Hepatocyte (in vitro differentiated cells): ENCODE measurements around the gene CRACR2B. TPM values are rescaled to one million over a fixed set of nuclear protein-coding genes. Genes with fewer than 3 reads are reported as not detected.

Experiments
- DNase-seq: peaks from one replicate; pipeline ENCODE4 v3.0.0-alpha.2; 2016; ENCODE audit warnings: low spot score
- H2AFZ ChIP-seq: fragments of 200-600 bp; sonication (generic); 2 replicates; pipeline ENCODE4 v1.6.0; 2016; ENCODE audit warnings: antibody characterized with exemption, mild to moderate bottlenecking
- H3K27ac ChIP-seq: fragments of 200-600 bp; sonication (generic); 2 replicates; pipeline ENCODE4 v1.5.1; 2016; ENCODE audit warnings: mild to moderate bottlenecking
- H3K27me3 ChIP-seq: fragments of 200-600 bp; sonication (generic); 2 replicates; pipeline ENCODE4 v1.6.1; 2016
- H3K36me3 ChIP-seq: fragments of 200-600 bp; sonication (generic); replicated peaks from 2 replicates; pipeline ENCODE4 v1.5.1; 2016; ENCODE audit warnings: low read depth; ENCODE audit not compliant: insufficient read depth
- H3K4me1 ChIP-seq: fragments of 200-600 bp; sonication (generic); 2 replicates; pipeline ENCODE4 v1.5.1; 2016; ENCODE audit warnings: mild to moderate bottlenecking, moderate library complexity; ENCODE audit not compliant: insufficient read depth
- H3K4me2 ChIP-seq: fragments of 200-600 bp; sonication (generic); 2 replicates; pipeline ENCODE4 v1.6.0; 2016
- H3K4me3 ChIP-seq: fragments of 200-600 bp; sonication (generic); 2 replicates; pipeline ENCODE4 v1.5.1; 2016; ENCODE audit warnings: mild to moderate bottlenecking
- H3K79me2 ChIP-seq: fragments of 200-600 bp; sonication (generic); 2 replicates; pipeline ENCODE4 v1.6.0; 2017; ENCODE audit warnings: mild to moderate bottlenecking
- H3K9me2 ChIP-seq: fragments of 200-600 bp; sonication (generic); replicated peaks from 2 replicates; pipeline ENCODE4 v1.6.0; 2017; ENCODE audit warnings: mild to moderate bottlenecking; ENCODE audit not compliant: insufficient read depth
- H3K9me3 ChIP-seq: fragments of 200-600 bp; sonication (generic); 2 replicates; pipeline ENCODE4 v1.5.1; 2016; ENCODE audit warnings: low read depth, mild to moderate bottlenecking
- H4K20me1 ChIP-seq: fragments of 200-600 bp; sonication (generic); 2 replicates; pipeline ENCODE4 v1.6.0; 2016; ENCODE audit warnings: mild to moderate bottlenecking; ENCODE audit not compliant: insufficient read depth, poor library complexity, severe bottlenecking
- CTCF ChIP-seq: fragments of 200-600 bp; sonication (generic); IDR thresholded peaks from 2 replicates; pipeline ENCODE4 v1.5.1; 2016; ENCODE audit warnings: antibody characterized with exemption, mild to moderate bottlenecking; ENCODE audit not compliant: poor library complexity
- EZH2 ChIP-seq: fragments of 200-600 bp; sonication (generic); IDR thresholded peaks from 2 replicates; pipeline ENCODE4 v1.6.1; 2016; ENCODE audit warnings: antibody characterized with exemption, mild to moderate bottlenecking, borderline replicate concordance
- EZH2phosphoT487 ChIP-seq: fragments of 200-600 bp; sonication (generic); IDR thresholded peaks from one replicate; pipeline ENCODE4 v1.6.1; 2018; ENCODE audit warnings: antibody characterized with exemption, mild to moderate bottlenecking, low read depth, moderate library complexity; ENCODE audit not compliant: unreplicated experiment, severe bottlenecking
- WGBS: methylation state at CpG from one replicate; pipeline ENCODE4 v1.1.6; 2016; ENCODE audit warnings: low lambda C conversion rate; ENCODE audit errors: missing lambda C conversion rate; 5-methylcytosine and 5-hydroxymethylcytosine counted together
- polyA plus RNA-seq: library from polyadenylated mRNA; unstranded; fragments of >200 nt; fragmentation: Nextera tagmentation; extraction: Ambion mirVana; gene quantifications from 2 replicates; pipeline ENCODE4 v1.2.1, GENCODE V29; 2016
- total RNA-seq: library from RNA; depleted of rRNA; stranded (reverse); fragments of >200 nt; gene quantifications from 2 replicates; pipeline ENCODE4 v1.2.3, GENCODE V29; 2014

Gene CRACR2B
- total and polyA plus RNA-seq, 2 experiments from 2014 or later: 9.7 to 33.2 TPM

- no peak for TF ChIP-seq EZH2
- TF ChIP-seq EZH2phosphoT487: no peak
- no peak for TF ChIP-seq CTCF
- Histone ChIP-seq H4K20me1 (no peaks in the 10 kb centered on the region), H3K27me3 (no peaks in the 10 kb centered on the region), H2AFZ (no peak overlapping the region), H3K4me3 (no peak overlapping the region), H3K36me3 (no peaks in the 10 kb centered on the region), H3K4me2 (no peak overlapping the region), H3K9me3 (no peaks in the 10 kb centered on the region), H3K9me2 (no peaks in the 10 kb centered on the region), H3K4me1 (peaks cover 26% of the 10 kb centered on the region), H3K27ac (no peak overlapping the region), H3K79me2 (peaks cover 9% of the 10 kb centered on the region)
- no peak for DNase-seq
- 96% methylated on average over 23 of the region's 32 CpGs for WGBS
Measured at GRCh38 chr11:799641-800316, 27.9 kb upstream of the CRACR2B start.

DNA sequence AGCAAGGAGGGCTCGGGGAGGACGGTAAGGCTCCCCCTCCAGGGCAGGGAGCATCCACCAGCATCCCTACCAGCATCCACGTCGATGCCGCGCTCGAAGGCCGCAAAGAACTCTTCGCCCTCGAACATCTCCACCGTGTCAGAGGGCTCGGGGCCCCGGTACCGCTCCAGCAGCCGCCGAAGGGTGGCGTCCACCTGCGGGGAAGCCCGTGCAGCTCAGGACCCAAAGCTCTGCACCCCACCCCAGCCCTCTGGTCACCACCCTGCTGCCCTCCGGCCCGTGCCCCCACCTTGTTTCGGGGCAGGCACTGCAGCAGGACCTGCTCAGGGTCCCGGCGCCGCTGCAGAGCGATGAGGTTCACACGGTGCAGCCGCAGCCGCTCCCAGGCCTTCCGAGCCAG lies 27.2 kb upstream of the CRACR2B start:
- DNase-seq: no peak
- H3K36me3 ChIP-seq: no peaks in the 10 kb centered on the region

DNA sequence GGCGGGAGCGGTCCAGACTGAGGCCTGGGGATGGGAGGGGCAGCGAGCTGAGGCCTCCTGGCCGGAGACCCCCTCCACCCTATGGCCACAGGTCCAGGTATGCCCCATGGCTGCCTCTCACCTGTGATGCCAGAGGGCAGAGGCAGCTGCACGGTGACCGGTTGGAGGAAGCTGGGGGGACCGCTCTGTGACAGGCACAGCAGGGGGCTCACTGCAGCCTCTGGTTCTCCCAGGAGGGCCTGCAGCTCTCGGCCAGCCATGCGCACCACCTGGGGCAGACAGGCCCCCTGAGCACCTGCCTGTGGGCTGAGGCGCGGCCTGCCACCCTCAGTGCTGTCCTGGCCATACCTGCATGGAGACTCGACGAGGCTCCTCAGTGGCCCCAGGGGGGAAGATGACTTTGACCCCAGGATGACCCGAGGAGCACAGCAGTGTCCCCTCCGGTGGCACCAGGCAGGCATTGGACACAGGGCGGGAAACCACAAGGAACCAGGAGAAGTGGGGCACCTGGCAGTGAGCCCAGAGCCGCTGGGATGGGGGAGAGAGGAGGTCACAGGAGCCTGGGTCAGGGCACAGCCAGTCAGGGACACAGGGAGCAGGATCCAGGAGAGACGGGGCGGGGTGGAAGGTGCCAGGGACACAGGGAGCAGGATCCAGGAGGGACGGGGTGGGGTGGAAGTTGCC lies 26.5 kb upstream of the CRACR2B start:
- Histone ChIP-seq H3K4me3 (no peak overlapping the region), H3K27ac (no peak overlapping the region), H3K4me1 (peaks cover 14% of the 10 kb centered on the region), H3K36me3 (no peaks in the 10 kb centered on the region), H3K27me3 (no peaks in the 10 kb centered on the region), H3K9me3 (no peaks in the 10 kb centered on the region), H2AFZ (no peak overlapping the region), H4K20me1 (no peaks in the 10 kb centered on the region), H3K9me2 (no peaks in the 10 kb centered on the region), H3K4me2 (no peak overlapping the region), H3K79me2 (peaks cover 6% of the 10 kb centered on the region)
- DNase-seq: no peak
- TF ChIP-seq CTCF (no peak), EZH2 (no peak), EZH2phosphoT487 (no peak)
- WGBS: 96% methylated on average over 18 of the region's 20 CpGs

More for the DNA sequence above, 27.2 kb upstream of the CRACR2B start:
- Histone ChIP-seq H3K4me1 (peaks cover 21% of the 10 kb centered on the region), H3K9me3 (no peaks in the 10 kb centered on the region), H3K4me2 (no peak overlapping the region), H3K9me2 (no peaks in the 10 kb centered on the region), H2AFZ (no peak overlapping the region), H4K20me1 (no peaks in the 10 kb centered on the region), H3K79me2 (peaks cover 7% of the 10 kb centered on the region), H3K27me3 (no peaks in the 10 kb centered on the region), H3K27ac (no peak overlapping the region), H3K4me3 (no peak overlapping the region)
- 88% methylated on average over 7 of the region's 30 CpGs for WGBS
- no peak for TF ChIP-seq EZH2
- no peak for TF ChIP-seq CTCF
- TF ChIP-seq EZH2phosphoT487: no peak
